Osteoblast (primary cell): ENCODE data around the gene PLPP6. TPM values are rescaled to one million over a fixed set of nuclear protein-coding genes. Genes with fewer than 3 reads are reported as not detected.

ENCODE experiments used
- DNase-seq: peaks from one replicate; pipeline ENCODE4 v3.0.0; 2011; ENCODE audit warnings: low spot score, mixed read lengths; ENCODE audit not compliant: insufficient read length; ENCODE audit errors: missing footprints
- H2AFZ ChIP-seq: 2 replicates; pipeline ENCODE4 v1.6.0; 2011; ENCODE audit warnings: mild to moderate bottlenecking, low read length
- H3K27ac ChIP-seq: 2 replicates; pipeline ENCODE4 v1.5.1; 2011; ENCODE audit warnings: mild to moderate bottlenecking, low read depth, low read length, moderate library complexity
- H3K27me3 ChIP-seq: 2 replicates; pipeline ENCODE4 v1.6.0; 2012; ENCODE audit warnings: mild to moderate bottlenecking, control low read depth, inconsistent platforms, low read length, moderate library complexity; ENCODE audit not compliant: insufficient read depth
- H3K36me3 ChIP-seq: 2 replicates; pipeline ENCODE4 v1.5.1; 2011; ENCODE audit warnings: mild to moderate bottlenecking, low read length, control low read depth, moderate library complexity; ENCODE audit not compliant: insufficient read depth
- H3K4me1 ChIP-seq: 2 replicates; pipeline ENCODE4 v1.5.1; 2011; ENCODE audit warnings: mild to moderate bottlenecking, low read length, control low read depth, moderate library complexity; ENCODE audit not compliant: insufficient read depth
- H3K4me2 ChIP-seq: 2 replicates; pipeline ENCODE4 v1.6.0; 2011; ENCODE audit warnings: mild to moderate bottlenecking, low read length; ENCODE audit not compliant: insufficient read depth
- H3K4me3 ChIP-seq: fragments of 200-600 bp; sonication (generic); 3 replicates; pipeline ENCODE4 v1.5.1; 2012; ENCODE audit warnings: mild to moderate bottlenecking, low read length, inconsistent platforms; ENCODE audit not compliant: insufficient read depth
- H3K79me2 ChIP-seq: 2 replicates; pipeline ENCODE4 v1.6.0; 2012; ENCODE audit warnings: mild to moderate bottlenecking, low read length, control low read depth, inconsistent platforms; ENCODE audit not compliant: insufficient read depth
- H3K9me3 ChIP-seq: 2 replicates; pipeline ENCODE4 v1.5.1; 2011; ENCODE audit warnings: low read depth, low read length, control low read depth
- H4K20me1 ChIP-seq: 2 replicates; pipeline ENCODE4 v1.6.0; 2012; ENCODE audit warnings: mild to moderate bottlenecking, low read length, control low read depth; ENCODE audit not compliant: insufficient read depth
- CTCF ChIP-seq: IDR thresholded peaks from 2 replicates; pipeline ENCODE4 v1.5.1; 2011; ENCODE audit warnings: mild to moderate bottlenecking, low read depth, low read length, moderate library complexity; ENCODE audit errors: extremely low read depth
- total RNA-seq: library from RNA; depleted of rRNA; stranded (reverse); fragments of >200 nt; gene quantifications from 2 replicates; pipeline ENCODE4 v1.2.3, GENCODE V29; 2012

Gene PLPP6
- total RNA-seq, 1 donor = 7.2 TPM

- Histone ChIP-seq H3K4me1 (peaks cover 20% of the 10 kb centered on the region), H4K20me1 (no peaks in the 10 kb centered on the region), H3K27ac (no peak overlapping the region), H3K79me2 (no peaks in the 10 kb centered on the region), H2AFZ (no peak overlapping the region), H3K4me2 (no peak overlapping the region), H3K9me3 (no peaks in the 10 kb centered on the region), H3K4me3 (no peak overlapping the region), H3K36me3 (no peaks in the 10 kb centered on the region), H3K27me3 (no peaks in the 10 kb centered on the region)
- TF ChIP-seq CTCF = no peak
- DNase-seq = no peak
Measured at GRCh38 chr9:4617752-4618151, 44.3 kb upstream of the PLPP6 start.

GRCh38 chr9:4618700-4619099, 43.4 kb upstream of the PLPP6 start:
- H2AFZ ChIP-seq = no peak overlapping the region
- H3K9me3 ChIP-seq = no peaks in the 10 kb centered on the region
- H3K79me2 ChIP-seq = no peaks in the 10 kb centered on the region
- no peaks in the 10 kb centered on the region for H4K20me1 ChIP-seq
- peaks cover 20% of the 10 kb centered on the region for H3K4me1 ChIP-seq
- H3K27me3 ChIP-seq = no peaks in the 10 kb centered on the region
- no peak overlapping the region for H3K4me2 ChIP-seq
- no peak overlapping the region for H3K27ac ChIP-seq
- no peak for DNase-seq
- no peak for TF ChIP-seq CTCF
- H3K4me3 ChIP-seq = no peak overlapping the region
- H3K36me3 ChIP-seq = no peaks in the 10 kb centered on the region

GRCh38 chr9:4620057-4620765, 41.9 kb upstream of the PLPP6 start:
- TF ChIP-seq CTCF = no peak
- DNase-seq = no peak
- no peaks in the 10 kb centered on the region for H3K27me3 ChIP-seq
- no peaks in the 10 kb centered on the region for H4K20me1 ChIP-seq
- no peak overlapping the region for H3K27ac ChIP-seq
- no peak overlapping the region for H3K4me3 ChIP-seq
- no peak overlapping the region for H3K4me2 ChIP-seq
- H3K79me2 ChIP-seq = no peaks in the 10 kb centered on the region
- peaks cover 10% of the 10 kb centered on the region for H3K4me1 ChIP-seq
- no peak overlapping the region for H2AFZ ChIP-seq
- no peaks in the 10 kb centered on the region for H3K9me3 ChIP-seq
- no peaks in the 10 kb centered on the region for H3K36me3 ChIP-seq

- no peak for DNase-seq
- H3K36me3 ChIP-seq = no peaks in the 10 kb centered on the region
- no peak for TF ChIP-seq CTCF
Measured at GRCh38 chr9:4620881-4621555, 41.1 kb upstream of the PLPP6 start.

More at GRCh38 chr9:4620881-4621555, 41.1 kb upstream of the PLPP6 start:
- no peaks in the 10 kb centered on the region for H3K27me3 ChIP-seq
- no peaks in the 10 kb centered on the region for H3K9me3 ChIP-seq
- H4K20me1 ChIP-seq = no peaks in the 10 kb centered on the region
- H3K4me3 ChIP-seq = no peak overlapping the region
- H3K4me2 ChIP-seq = peak overlapping the region; percentile 39
- H3K4me1 ChIP-seq = peaks cover 4% of the 10 kb centered on the region
- H3K27ac ChIP-seq = peak overlapping the region; percentile 46
- H2AFZ ChIP-seq = peak overlapping the region; percentile 71
- no peaks in the 10 kb centered on the region for H3K79me2 ChIP-seq
